Measurements from ENCODE around the gene RFC2. TPM values are rescaled to one million over a fixed set of nuclear protein-coding genes. Genes with fewer than 3 reads are reported as not detected.
A peak's percentile ranks its signal among the peaks of the same experiment; 100 is the strongest.

Gene RFC2
- total RNA-seq, 3 donors from 2014 or later (not counting 1 experiment from before 2014, with no cell fraction given) = 16.9 to 26.5 (median 20.5) TPM

GRCh38 chr7:74187915-74188675, 66.1 kb downstream of the RFC2 start:
- DNase-seq (no peak), ATAC-seq (no peak)
- peak overlapping the region; percentile 25 for H3K4me3 Mint-ChIP-seq
- peak overlapping the region; percentile 45 to 85 for H3K27ac Mint-ChIP-seq
- no peaks in the 10 kb centered on the region for H3K9me3 Mint-ChIP-seq
- peaks cover 35% of the 10 kb centered on the region for H3K4me1 ChIP-seq (ENCODE audit: control insufficient read depth, insufficient read depth, low read length)
- H3K9me3 ChIP-seq (ENCODE audit: control insufficient read depth, insufficient read depth, low read length) = no peaks in the 10 kb centered on the region
- intact Hi-C loops (cut with micrococcal nuclease) = no loop called here
- no peak overlapping the region for H3K27ac ChIP-seq (ENCODE audit: low read length)
- no peak overlapping the region for H3K4me3 ChIP-seq (ENCODE audit: low read length)
- H3K27me3 Mint-ChIP-seq (ENCODE audit: low read depth in 2 of 2) = no peaks in the 10 kb centered on the region
- H3K36me3 Mint-ChIP-seq = peaks cover 20% of the 10 kb centered on the region
- H3K36me3 ChIP-seq (ENCODE audit: control insufficient read depth, insufficient read depth, low read length) = peaks cover 54% of the 10 kb centered on the region
- peaks cover 64% of the 10 kb centered on the region in 2 donors for H3K4me1 Mint-ChIP-seq
- 95% methylated on average over 10 of the region's 11 CpGs for WGBS (ENCODE audit: insufficient coverage)
- no peaks in the 10 kb centered on the region for H3K27me3 ChIP-seq (ENCODE audit: control insufficient read depth, insufficient read depth, low read length)
- TF ChIP-seq CTCF (IDR thresholded peaks at IDR 0.05) = no peak

DNA sequence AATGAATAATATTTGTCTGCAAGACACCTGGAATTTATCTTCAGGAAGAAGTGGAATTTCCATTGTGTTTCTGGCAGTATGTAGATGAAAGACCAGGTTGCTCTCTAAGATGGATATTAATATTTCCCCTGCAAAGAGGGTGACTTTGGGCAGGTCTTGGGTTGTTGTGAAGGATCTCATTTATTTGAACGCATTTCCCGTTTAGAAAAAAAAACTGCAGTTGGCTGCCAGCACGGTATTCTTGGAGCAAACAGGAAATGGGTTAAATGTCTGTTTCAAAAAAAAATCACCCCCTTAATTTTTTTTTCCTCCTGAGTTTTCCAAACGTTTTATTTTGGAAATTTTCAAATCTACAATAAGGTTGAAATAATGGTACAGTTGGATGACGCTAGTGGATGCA, 68.6 kb downstream of the RFC2 start:
- no peaks in the 10 kb centered on the region for H3K9me3 ChIP-seq (ENCODE audit: control insufficient read depth, insufficient read depth, low read length)
- peaks cover 20% of the 10 kb centered on the region for H3K36me3 Mint-ChIP-seq
- no peaks in the 10 kb centered on the region for H3K27me3 ChIP-seq (ENCODE audit: control insufficient read depth, insufficient read depth, low read length)
- H3K27ac Mint-ChIP-seq = peak overlapping the region; percentile 69 to 85
- TF ChIP-seq CTCF (IDR thresholded peaks at IDR 0.05) = no peak
- no peak overlapping the region for H3K27ac ChIP-seq (ENCODE audit: low read length)
- intact Hi-C loops (cut with micrococcal nuclease) = no loop called here
- peaks cover 44% of the 10 kb centered on the region for H3K4me1 ChIP-seq (ENCODE audit: control insufficient read depth, insufficient read depth, low read length)
- H3K4me3 ChIP-seq (ENCODE audit: low read length) = no peak overlapping the region
- peak overlapping the region; percentile 40 for H3K4me3 Mint-ChIP-seq
- no peak for DNase-seq
- no peaks in the 10 kb centered on the region for H3K27me3 Mint-ChIP-seq (ENCODE audit: low read depth in 2 of 2)
- H3K36me3 ChIP-seq (ENCODE audit: control insufficient read depth, insufficient read depth, low read length) = peaks cover 33% of the 10 kb centered on the region
- no peak for ATAC-seq
- H3K4me1 Mint-ChIP-seq = peaks cover 85 to 87% of the 10 kb centered on the region in 2 donors
- WGBS (ENCODE audit: insufficient coverage) = 21% methylated on average over 3 of the region's 5 CpGs
- no peaks in the 10 kb centered on the region for H3K9me3 Mint-ChIP-seq

GRCh38 chr7:74185016-74185415, 69.2 kb downstream of the RFC2 start:
- WGBS (ENCODE audit: insufficient coverage) = 98% methylated on average over 3 of the region's 6 CpGs

More at GRCh38 chr7:74185016-74185415, 69.2 kb downstream of the RFC2 start:
- H3K9me3 ChIP-seq (ENCODE audit: control insufficient read depth, insufficient read depth, low read length) = no peaks in the 10 kb centered on the region
- H3K4me3 ChIP-seq (ENCODE audit: low read length) = no peak overlapping the region
- Mint-ChIP-seq H3K27ac (peak overlapping the region; percentile 69 to 85), H3K27me3 (ENCODE audit: low read depth in 2 of 2) (no peaks in the 10 kb centered on the region), H3K36me3 (peaks cover 16% of the 10 kb centered on the region), H3K9me3 (no peaks in the 10 kb centered on the region), H3K4me3 (peak overlapping the region; percentile 21), H3K4me1 (peaks cover 86 to 93% of the 10 kb centered on the region in 2 donors)
- peaks cover 27% of the 10 kb centered on the region for H3K36me3 ChIP-seq (ENCODE audit: control insufficient read depth, insufficient read depth, low read length)
- TF ChIP-seq CTCF (IDR thresholded peaks at IDR 0.05) = no peak
- H3K4me1 ChIP-seq (ENCODE audit: control insufficient read depth, insufficient read depth, low read length) = peaks cover 44% of the 10 kb centered on the region
- ATAC-seq (no peak), DNase-seq (no peak)
- intact Hi-C loops (cut with micrococcal nuclease) = no loop called here
- no peak overlapping the region for H3K27ac ChIP-seq (ENCODE audit: low read length)
- H3K27me3 ChIP-seq (ENCODE audit: control insufficient read depth, insufficient read depth, low read length) = no peaks in the 10 kb centered on the region

Measured in natural killer cell (primary cell).